H9 (cell line): ENCODE measurements around the gene PSMD6. TPM values are rescaled to one million over a fixed set of nuclear protein-coding genes. Genes with fewer than 3 reads are reported as not detected.
A peak's percentile ranks its signal among the peaks of the same experiment; 100 is the strongest.

Experiments
- DNase-seq: peaks from one replicate; pipeline ENCODE4 v3.0.0-alpha.2; 2017
- H2AFZ ChIP-seq: one replicate; pipeline ENCODE4 v1.6.1; 2013; ENCODE audit warnings: mild to moderate bottlenecking, low read length, control low read depth, moderate library complexity
- H2AK5ac ChIP-seq: 2 replicates; pipeline ENCODE4 v1.6.1; 2013; ENCODE audit warnings: low read length, control low read depth, mixed read lengths; ENCODE audit not compliant: insufficient read length
- H2BK120ac ChIP-seq: one replicate; pipeline ENCODE4 v1.6.1; 2013; ENCODE audit warnings: low read depth, mild to moderate bottlenecking, low read length, control low read depth, inconsistent platforms; ENCODE audit not compliant: poor library complexity, severe bottlenecking
- H2BK12ac ChIP-seq: 2 replicates; pipeline ENCODE4 v1.6.1; 2013; ENCODE audit warnings: low read length, control low read depth, mixed read lengths, low read depth; ENCODE audit not compliant: insufficient read length
- H2BK15ac ChIP-seq: 2 replicates; pipeline ENCODE4 v1.6.1; 2013; ENCODE audit warnings: low read depth, low read length, control low read depth
- H2BK20ac ChIP-seq: one replicate; pipeline ENCODE4 v1.6.1; 2013; ENCODE audit warnings: low read depth, mild to moderate bottlenecking, low read length, control low read depth, inconsistent platforms; ENCODE audit not compliant: poor library complexity, severe bottlenecking
- H2BK5ac ChIP-seq: 2 replicates; pipeline ENCODE4 v1.6.1; 2013; ENCODE audit warnings: low read length, control low read depth, mixed read lengths; ENCODE audit not compliant: insufficient read length
- H3K14ac ChIP-seq: 2 replicates; pipeline ENCODE4 v1.6.1; 2013; ENCODE audit warnings: low read length, control low read depth; ENCODE audit not compliant: insufficient read depth
- H3K18ac ChIP-seq: 2 replicates; pipeline ENCODE4 v1.6.1; 2013; ENCODE audit warnings: low read depth, mild to moderate bottlenecking, mixed read lengths, low read length, control low read depth; ENCODE audit not compliant: insufficient read length
- H3K23ac ChIP-seq: 2 replicates; pipeline ENCODE4 v1.6.1; 2013; ENCODE audit warnings: low read length, control low read depth, mixed read lengths, low read depth; ENCODE audit not compliant: insufficient read length
- H3K23me2 ChIP-seq: 2 replicates; pipeline ENCODE4 v1.6.1; 2013; ENCODE audit warnings: low read depth, mild to moderate bottlenecking, mixed read lengths, low read length, control low read depth; ENCODE audit not compliant: insufficient read length, poor library complexity, severe bottlenecking
- H3K27ac ChIP-seq: 2 replicates; pipeline ENCODE4 v1.5.1; 2013; ENCODE audit warnings: low read length, control low read depth, mixed read lengths, low read depth; ENCODE audit not compliant: insufficient read length
- H3K27me3 ChIP-seq: 2 replicates; pipeline ENCODE4 v1.6.1; 2013; ENCODE audit warnings: low read length, control low read depth, inconsistent platforms; ENCODE audit not compliant: insufficient read depth
- H3K4ac ChIP-seq: 2 replicates; pipeline ENCODE4 v1.6.1; 2013; ENCODE audit warnings: low read depth, mild to moderate bottlenecking, control low read depth, inconsistent platforms, low read length, moderate library complexity
- H3K4me1 ChIP-seq: 2 replicates; pipeline ENCODE4 v1.6.1; 2013; ENCODE audit warnings: low read length, control low read depth, inconsistent platforms; ENCODE audit not compliant: insufficient read depth
- H3K4me2 ChIP-seq: 2 replicates; pipeline ENCODE4 v1.6.1; 2013; ENCODE audit warnings: low read length, control low read depth, mixed read lengths; ENCODE audit not compliant: insufficient read length, insufficient read depth
- H3K56ac ChIP-seq: 2 replicates; pipeline ENCODE4 v1.6.1; 2013; ENCODE audit warnings: low read depth, mild to moderate bottlenecking, mixed read lengths, low read length, control low read depth; ENCODE audit not compliant: insufficient read length
- H3K79me1 ChIP-seq: 2 replicates; pipeline ENCODE4 v1.6.1; 2013; ENCODE audit warnings: low read depth, mild to moderate bottlenecking, moderate library complexity, low read length, control low read depth, inconsistent platforms; ENCODE audit not compliant: insufficient read depth, poor library complexity, severe bottlenecking
- H3K79me2 ChIP-seq: 2 replicates; pipeline ENCODE4 v1.6.1; 2013; ENCODE audit warnings: low read length, control low read depth, inconsistent platforms; ENCODE audit not compliant: insufficient read depth
- H3K9ac ChIP-seq: 2 replicates; pipeline ENCODE4 v1.6.1; 2013; ENCODE audit warnings: low read length, control low read depth, mixed read lengths; ENCODE audit not compliant: insufficient read length; ENCODE audit errors: extremely low read depth
- H3K9me3 ChIP-seq: one replicate; pipeline ENCODE4 v1.6.1; 2013; ENCODE audit warnings: low read depth, low read length, inconsistent platforms; ENCODE audit not compliant: control insufficient read depth
- H3T11ph ChIP-seq: one replicate; pipeline ENCODE4 v1.6.1; 2013; ENCODE audit warnings: mild to moderate bottlenecking, low read length, control low read depth, inconsistent platforms
- H4K20me1 ChIP-seq: one replicate; pipeline ENCODE4 v1.6.1; 2013; ENCODE audit not compliant: control insufficient read depth, insufficient read length, insufficient read depth
- H4K5ac ChIP-seq: 2 replicates; pipeline ENCODE4 v1.6.1; 2013; ENCODE audit warnings: low read depth, mild to moderate bottlenecking, mixed read lengths, low read length, control low read depth; ENCODE audit not compliant: insufficient read length
- H4K8ac ChIP-seq: replicated peaks from 2 replicates; pipeline ENCODE4 v1.6.1; 2013; ENCODE audit warnings: low read length, control low read depth, mixed read lengths, low read depth; ENCODE audit not compliant: insufficient read length
- H4K91ac ChIP-seq: 2 replicates; pipeline ENCODE4 v1.6.1; 2013; ENCODE audit warnings: low read depth, mild to moderate bottlenecking, moderate library complexity, mixed read lengths, low read length, control low read depth; ENCODE audit not compliant: insufficient read length
- H3K27ac Mint-ChIP-seq, 3 experiments: 2 replicates in 2 of 3; 3 replicates in 1 of 3; pipeline ENCODE4 v1.8.0; 2020 to 2021; ENCODE audit warnings: mixed read lengths in 3 of 3, mild to moderate bottlenecking in 1 of 3, moderate library complexity in 1 of 3
- H3K27me3 Mint-ChIP-seq: 2 replicates; pipeline ENCODE4 v1.8.0; 2021; ENCODE audit warnings: low read depth, mild to moderate bottlenecking, moderate library complexity, mixed read lengths
- H3K36me3 Mint-ChIP-seq, 3 experiments: 2 replicates in 2 of 3; 3 replicates in 1 of 3; pipeline ENCODE4 v1.8.0; 2020 to 2021; ENCODE audit warnings: low read depth in 3 of 3, mixed read lengths in 3 of 3; ENCODE audit not compliant: insufficient read depth in 1 of 3
- H3K4me1 Mint-ChIP-seq, 2 experiments: 2 replicates each; pipeline ENCODE4 v1.8.0; 2020; ENCODE audit warnings: mixed read lengths in 2 of 2
- H3K4me3 Mint-ChIP-seq, 2 experiments: 2 replicates in 1 of 2; 3 replicates in 1 of 2; pipeline ENCODE4 v1.8.0; 2020 to 2021; ENCODE audit warnings: mild to moderate bottlenecking in 2 of 2, mixed read lengths in 2 of 2, moderate library complexity in 1 of 2
- H3K9me3 Mint-ChIP-seq, 2 experiments: 2 replicates in 1 of 2; 3 replicates in 1 of 2; pipeline ENCODE4 v1.8.0; 2020; ENCODE audit warnings: mild to moderate bottlenecking in 2 of 2, mixed read lengths in 2 of 2, moderate library complexity in 1 of 2
- CTCF ChIP-seq: fragments of 200-600 bp; sonication (generic); conservative IDR thresholded peaks from 3 replicates; pipeline ENCODE4 v1.8.0; 2021; ENCODE audit warnings: antibody characterized with exemption, mild to moderate bottlenecking
- WGBS: extraction: QIAGEN DNeasy Blood & Tissue Kit; methylation state at CpG from one replicate; pipeline ENCODE4 v1.1.7; 2013; ENCODE audit warnings: missing lambda C conversion rate, low lambda C conversion rate, mixed read lengths; ENCODE audit not compliant: insufficient read length; ENCODE audit errors: extremely low coverage; 5-methylcytosine and 5-hydroxymethylcytosine counted together
- total RNA-seq: library from RNA; stranded (reverse); gene quantifications from 2 replicates; pipeline ENCODE4 v1.2.1, GENCODE V29; 2021

PSMD6 gene
- total RNA-seq, 1 experiment from 2014 or later, result 112 TPM

GRCh38 chr3:64000453-64001055, 22.7 kb downstream of the PSMD6 start:
- H3K27me3 ChIP-seq, result no peaks in the 10 kb centered on the region
- WGBS, result no CpG with 5 or more reads among the region's 9 CpGs
- no peak overlapping the region for H4K8ac ChIP-seq
- no peak overlapping the region for H3K18ac ChIP-seq
- no peak for TF ChIP-seq CTCF
- H3K56ac ChIP-seq, result no peak overlapping the region
- H3K23me2 ChIP-seq, result no peaks in the 10 kb centered on the region
- Mint-ChIP-seq H3K4me1 (peaks cover 20 to 29% of the 10 kb centered on the region in 2 experiments), H3K4me3 (peak overlapping the region in 1 of 2 experiments; percentile 55; a peak in 2 of 5 replicates), H3K9me3 (no peaks in the 10 kb centered on the region), H3K36me3 (peaks cover 16 to 33% (median 17%) of the 10 kb centered on the region in 3 experiments; a peak in 6 of 7 replicates), H3K27ac (peak overlapping the region in 2 of 3 experiments; percentile 39 to 94; a peak in 2 of 7 replicates), H3K27me3 (no peaks in the 10 kb centered on the region)
- H3T11ph ChIP-seq, result no peak overlapping the region
- no peak overlapping the region for H2BK15ac ChIP-seq
- H3K79me1 ChIP-seq, result no peaks in the 10 kb centered on the region
- no peak overlapping the region for H2AK5ac ChIP-seq
- no peak overlapping the region for H2BK20ac ChIP-seq
- no peak overlapping the region for H2BK5ac ChIP-seq
- H3K23ac ChIP-seq, result no peak overlapping the region
- no peak overlapping the region for H2BK12ac ChIP-seq
- no peaks in the 10 kb centered on the region for H4K20me1 ChIP-seq
- H3K4me1 ChIP-seq, result no peaks in the 10 kb centered on the region; the same call in 1 of the 2 replicates
- no peak for DNase-seq
- no peak overlapping the region for H3K27ac ChIP-seq
- no peak overlapping the region for H3K9ac ChIP-seq
- no peaks in the 10 kb centered on the region for H3K9me3 ChIP-seq
- no peak overlapping the region for H3K4ac ChIP-seq
- H3K79me2 ChIP-seq, result no peaks in the 10 kb centered on the region
- no peak overlapping the region for H3K4me2 ChIP-seq
- no peak overlapping the region for H2AFZ ChIP-seq
- H3K14ac ChIP-seq, result no peak overlapping the region
- no peak overlapping the region for H4K5ac ChIP-seq
- no peak overlapping the region for H4K91ac ChIP-seq
- no peak overlapping the region for H2BK120ac ChIP-seq
